Measurements from ENCODE around the gene MED25.

MED25 gene

DNA sequence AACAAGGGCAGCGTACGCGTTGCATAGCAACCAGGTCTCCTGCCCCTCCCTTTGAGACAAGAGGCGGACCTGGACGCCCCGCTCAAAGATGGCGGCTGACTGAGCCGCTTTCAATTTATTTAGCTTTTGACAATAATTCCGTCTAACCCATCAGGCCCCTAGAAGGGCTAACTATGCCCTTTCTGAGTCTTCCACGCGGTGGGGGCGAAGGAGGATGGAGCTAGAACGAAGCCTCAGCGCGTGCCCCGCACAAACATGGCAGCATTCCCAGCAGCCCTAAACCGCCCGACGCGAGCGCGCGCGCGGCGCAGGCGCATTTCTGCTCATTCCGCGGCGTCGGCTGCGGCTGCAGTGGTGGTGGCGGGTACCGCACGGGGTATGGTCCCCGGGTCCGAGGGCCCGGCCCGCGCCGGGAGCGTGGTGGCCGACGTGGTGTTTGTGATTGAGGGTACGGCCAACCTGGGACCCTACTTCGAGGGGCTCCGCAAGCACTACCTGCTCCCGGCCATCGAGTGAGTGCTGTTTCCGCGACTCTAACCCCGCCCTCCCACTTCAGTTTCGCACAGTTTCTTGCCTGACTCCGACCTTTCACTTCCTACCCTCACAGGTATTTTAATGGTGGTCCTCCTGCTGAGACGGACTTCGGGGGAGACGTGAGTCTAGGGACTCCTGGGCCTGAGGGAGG lies at the start of gene MED25:
Gene MED25, plus strand, starts transcription at position 326 of the 685 bp plus-strand sequence. Its CDS starts 53 bp downstream, at position 379.
- peak; percentile 84 for DNase-seq

DNA sequence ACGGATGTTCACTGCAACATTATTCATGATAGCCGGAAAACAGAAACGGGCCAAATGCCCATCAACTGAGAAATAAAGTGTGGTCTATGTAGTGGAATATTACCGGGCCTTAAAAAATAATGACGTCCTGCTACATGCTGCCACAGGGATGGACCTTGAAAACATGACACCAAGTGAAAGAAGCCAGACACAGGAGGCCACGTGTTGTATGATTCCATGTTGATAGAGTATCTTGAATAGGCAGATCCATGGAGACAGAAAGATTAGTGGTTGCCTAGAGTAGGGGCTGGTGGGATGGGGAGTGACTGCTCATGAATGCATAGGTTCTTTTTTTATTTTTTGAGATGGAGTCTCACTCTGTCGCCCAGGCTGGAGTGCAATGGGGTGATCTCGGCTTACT lies 47.6 kb upstream of the MED25 start:
- no peak for DNase-seq

DNA sequence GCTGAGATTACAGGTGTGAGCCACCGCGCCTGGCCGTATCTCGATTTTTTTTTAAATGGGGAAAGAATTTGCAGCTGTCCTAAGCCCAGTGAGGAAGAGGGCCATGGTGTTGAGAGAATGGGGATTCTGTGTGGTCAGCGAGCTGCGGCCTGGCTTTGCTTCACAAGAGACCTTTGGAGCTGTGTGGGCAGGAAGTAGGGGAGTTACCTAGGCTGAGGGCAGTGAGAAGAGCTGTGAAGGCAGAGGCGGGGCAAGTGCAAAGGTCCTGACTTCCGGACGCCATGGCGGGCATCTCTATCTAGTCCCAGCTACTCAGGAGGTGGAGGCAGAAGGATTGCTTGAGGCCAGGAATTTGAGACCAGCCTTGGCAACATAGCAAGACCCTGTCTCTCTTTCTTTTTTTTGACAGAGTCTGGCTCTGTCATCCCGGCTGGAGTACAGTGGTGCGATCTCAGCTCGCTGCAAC lies 46.4 kb upstream of the MED25 start:
- no peak for DNase-seq

DNA sequence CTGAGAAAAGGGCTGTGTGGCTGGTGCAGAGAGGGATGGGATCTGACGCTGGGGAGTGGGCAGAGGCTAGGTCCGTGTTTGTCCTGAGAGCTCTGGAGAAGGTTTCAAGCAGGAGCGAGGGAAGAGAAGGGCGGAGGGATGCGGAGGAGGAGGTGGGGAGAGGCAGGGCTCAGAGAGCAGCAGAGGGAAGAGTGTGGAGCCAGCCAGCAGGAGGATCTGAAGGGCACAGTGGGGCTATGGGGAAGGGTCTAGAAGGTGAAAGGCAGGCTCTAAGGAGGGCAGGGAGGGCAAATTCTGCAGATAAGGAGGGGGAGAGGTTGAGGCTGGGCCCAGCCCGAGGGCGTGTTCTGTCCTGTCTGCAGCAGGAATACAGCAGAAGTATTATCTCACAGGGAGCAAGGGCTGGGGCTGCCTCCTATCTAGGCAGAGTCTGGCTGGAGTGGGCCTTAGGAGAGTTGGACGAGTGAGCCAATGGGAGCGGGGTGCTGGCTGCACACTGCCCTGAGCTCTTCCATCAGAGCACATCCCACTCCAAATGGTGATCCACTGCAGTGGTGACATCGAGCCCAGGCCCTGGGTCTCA lies 45.1 kb upstream of the MED25 start:
- DNase-seq = no peak

DNA sequence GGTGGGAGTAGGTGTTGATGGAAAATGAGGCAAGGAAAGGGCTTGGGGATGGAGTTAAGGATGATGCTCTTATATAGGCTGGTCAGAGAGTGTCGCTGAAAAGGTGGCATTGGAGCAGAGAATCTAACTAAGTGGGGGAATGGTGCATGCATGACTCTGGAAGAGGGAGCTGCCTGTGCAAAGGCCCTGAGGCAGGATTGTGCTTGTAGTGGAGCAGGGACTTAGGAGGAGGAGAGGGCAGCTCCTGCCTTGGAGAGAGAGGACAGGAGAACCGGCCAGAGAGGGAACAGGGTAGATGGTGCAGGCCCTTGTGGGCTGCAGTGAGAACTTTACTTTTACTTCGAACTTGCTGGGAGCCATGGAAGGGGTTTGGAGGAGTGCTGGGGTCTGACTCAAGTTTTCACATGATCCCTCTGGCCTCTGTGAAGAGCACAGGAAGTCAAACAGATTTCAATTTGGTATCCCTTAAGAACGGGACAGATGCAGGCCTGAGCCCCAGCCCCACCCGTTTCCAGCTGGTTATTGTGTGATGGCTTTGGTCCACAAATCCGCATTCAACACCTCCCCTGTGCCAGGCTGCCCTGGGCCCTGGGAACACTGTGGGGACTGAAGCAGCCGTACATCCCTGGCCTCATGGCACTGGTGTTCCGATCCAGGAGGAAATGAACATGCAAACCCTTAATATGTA lies 44.3 kb upstream of the MED25 start:
- no peak for DNase-seq

DNA sequence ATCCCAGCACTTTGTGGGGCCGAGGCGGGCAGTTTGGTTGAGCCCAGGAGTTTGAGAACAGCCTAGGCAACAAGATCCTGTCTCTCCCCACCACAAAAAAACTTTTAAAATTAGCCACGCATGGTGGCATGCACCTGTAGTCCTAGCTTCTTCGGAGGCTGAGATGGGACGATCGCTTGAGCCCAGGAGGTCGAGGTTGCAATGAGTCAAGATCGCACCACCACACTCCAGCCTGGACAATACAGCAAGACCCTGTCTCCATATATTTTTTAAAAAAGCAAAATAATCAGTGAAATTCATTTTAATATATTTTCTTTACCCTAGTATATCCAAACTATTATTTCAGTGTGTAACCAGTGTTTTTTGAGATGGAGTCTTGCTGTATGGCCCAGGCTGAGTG lies 43.1 kb upstream of the MED25 start:
- no peak for DNase-seq

DNA sequence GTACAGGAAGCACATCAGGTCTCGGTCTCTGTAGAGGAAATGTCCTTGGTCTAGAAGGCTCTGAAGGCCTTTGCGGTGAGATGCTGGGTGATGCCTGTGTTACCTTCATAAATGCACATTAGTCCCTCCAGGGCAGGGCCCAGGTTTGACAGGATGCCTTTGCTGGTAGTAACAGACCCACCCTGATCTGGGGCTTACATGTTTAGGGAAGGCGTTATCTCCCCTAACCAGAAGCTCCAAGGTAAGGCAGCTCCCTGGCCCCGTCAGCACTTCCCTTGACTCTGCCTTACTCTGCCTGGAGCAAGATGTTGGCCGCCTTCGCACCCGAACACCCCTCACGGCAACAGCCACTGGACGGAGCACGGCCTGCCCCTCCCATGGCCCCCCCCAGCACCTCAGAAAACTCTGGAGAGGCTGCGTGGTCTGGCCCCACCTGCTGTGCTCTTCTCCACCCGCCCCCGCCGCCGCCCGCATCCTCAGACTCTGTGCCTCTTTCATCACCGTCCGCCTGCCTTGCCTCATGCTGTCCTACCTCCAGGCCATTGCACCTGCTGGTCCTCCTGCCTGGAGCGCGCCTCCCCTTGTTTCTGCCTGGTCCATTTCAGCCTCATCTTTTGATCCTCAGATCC lies 42.2 kb upstream of the MED25 start:
- DNase-seq = no peak

DNA sequence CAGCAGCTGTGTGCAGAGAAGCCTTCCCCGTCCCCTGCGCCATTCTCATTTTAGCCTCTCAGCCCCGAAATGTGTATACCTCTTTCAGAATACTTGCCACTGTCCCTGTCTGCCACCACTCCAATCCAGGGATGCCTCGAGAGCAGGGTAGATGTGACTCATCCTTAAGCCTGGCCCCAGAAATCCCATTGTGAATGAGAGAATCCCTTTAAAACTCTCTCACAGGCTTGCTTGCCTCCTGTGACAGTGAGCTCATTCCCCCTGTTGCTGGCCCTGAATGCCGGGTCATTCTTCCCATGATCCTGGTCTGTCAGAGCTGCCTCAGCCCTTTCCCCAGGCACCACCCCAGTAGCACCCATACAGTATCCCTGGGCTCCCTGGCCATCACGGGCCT lies 41.7 kb upstream of the MED25 start:
- no peak for DNase-seq

DNA sequence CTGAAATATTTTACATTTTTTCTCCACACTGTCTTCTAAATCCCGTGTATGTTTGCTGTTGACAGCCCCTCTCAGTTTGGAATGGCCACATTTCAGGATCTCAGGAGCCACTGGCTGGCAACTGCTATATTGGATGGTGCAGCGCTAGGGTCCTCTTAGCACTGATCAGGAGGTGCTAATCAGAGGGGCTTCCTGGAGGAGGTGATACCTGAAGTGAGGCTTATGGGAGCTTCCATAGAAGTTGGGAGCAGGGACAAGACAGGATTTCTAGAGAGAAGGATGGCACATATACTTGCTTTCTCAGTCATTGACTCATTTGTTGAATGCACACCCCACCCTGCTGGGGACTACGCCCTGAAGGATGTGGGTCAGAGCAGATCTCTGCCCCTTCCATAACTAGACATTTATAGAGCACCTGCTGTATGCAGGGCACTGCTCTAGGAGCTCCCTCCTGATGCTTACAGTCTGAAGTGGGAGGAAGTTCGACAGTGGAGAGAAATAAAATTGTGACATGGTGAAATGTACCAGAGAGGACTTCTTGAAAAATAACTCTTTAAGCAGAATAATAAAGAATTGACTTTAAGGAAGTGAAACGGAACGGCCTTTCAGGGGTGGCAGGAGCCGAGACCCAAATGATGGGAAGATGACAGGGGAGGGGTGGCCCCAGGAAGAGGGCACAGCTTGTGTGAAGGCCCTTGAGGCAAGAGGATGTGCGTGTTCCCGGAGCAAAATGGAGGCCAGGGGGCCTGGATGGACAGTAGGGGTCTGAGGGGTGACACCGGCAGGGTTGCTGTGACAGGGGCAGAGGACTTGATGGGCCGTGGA lies 38.1 kb upstream of the MED25 start:
- DNase-seq = no peak

DNA sequence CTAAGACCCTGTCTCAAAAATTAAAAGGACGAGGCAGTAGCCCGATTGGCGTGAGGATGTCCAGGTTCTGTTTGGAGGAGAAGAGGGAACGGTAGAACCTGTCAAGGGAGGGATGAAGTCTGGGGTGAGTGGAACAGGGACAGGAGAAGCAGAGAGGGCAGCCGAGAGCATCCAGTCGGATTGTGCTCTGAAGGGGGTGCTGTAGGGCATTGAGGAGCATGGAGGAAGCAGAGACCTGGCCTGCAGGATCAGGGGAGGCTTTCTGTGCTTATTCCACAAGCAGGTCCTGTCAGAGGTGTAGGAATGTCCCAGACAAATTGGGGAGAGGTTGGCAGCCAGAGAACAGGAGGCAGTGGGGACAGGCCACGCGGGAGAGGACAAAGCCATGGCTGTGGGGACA lies 37.2 kb upstream of the MED25 start:
- no peak for DNase-seq

DNA sequence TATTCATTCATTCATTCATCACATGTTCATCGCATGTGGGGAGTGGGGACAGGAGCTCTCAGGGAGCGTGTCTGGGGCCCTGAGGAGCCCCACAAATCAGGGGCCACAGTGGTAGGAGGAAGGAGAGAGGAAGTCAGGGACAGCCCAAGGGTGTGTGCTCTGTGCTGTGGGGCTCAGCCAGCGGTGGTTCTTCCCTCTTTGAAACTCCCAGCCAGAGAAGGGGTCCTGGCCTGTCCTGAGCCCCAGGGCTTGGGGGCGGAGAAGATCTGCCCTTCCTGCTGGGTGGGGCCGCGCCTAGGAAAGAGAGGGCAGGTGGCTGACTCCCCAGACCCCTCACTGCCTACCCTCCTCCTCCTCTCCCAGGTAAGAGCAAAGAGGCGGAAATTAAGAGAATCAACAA lies 36.7 kb upstream of the MED25 start:
- DNase-seq = no peak

DNA sequence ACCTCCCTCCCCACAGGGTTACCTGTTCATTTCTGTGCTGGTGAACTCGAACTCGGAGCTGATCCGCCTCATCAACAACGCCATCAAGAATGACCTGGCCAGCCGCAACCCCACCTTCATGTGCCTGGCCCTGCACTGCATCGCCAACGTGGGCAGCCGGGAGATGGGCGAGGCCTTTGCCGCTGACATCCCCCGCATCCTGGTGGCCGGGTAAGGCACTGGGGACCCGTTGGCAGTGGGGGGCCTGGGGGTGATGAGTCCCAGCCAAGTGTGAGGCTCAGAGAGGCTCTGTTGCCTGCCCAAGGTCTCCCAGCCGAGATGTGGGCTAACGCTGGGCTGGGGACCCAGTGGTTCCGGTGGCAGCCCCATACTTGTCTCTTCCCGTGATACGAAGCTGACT lies 35.6 kb upstream of the MED25 start:
- DNase-seq = no peak

DNA sequence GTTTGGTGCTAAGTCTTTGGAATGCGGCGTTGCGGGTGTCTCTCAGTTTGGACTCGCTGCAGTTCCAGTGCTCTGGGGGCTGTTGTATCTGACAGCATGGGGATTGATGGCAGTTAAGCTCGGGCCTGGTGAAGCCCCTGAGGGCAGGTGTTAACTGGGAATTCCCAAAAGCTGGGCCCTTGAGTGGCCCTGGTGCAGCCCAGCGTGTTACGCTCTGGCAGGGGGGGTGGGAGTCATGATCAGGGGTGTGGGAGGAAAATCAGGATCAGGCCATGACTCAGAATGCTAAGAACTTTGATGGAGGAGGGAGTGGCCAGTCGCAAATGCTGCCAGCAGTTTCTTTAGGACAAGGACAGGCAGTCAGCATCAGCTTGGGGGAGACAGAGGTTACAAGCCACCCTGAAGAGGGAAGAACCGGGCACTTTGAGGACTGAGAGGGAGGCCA lies 31.7 kb upstream of the MED25 start:
- no peak for DNase-seq

DNA sequence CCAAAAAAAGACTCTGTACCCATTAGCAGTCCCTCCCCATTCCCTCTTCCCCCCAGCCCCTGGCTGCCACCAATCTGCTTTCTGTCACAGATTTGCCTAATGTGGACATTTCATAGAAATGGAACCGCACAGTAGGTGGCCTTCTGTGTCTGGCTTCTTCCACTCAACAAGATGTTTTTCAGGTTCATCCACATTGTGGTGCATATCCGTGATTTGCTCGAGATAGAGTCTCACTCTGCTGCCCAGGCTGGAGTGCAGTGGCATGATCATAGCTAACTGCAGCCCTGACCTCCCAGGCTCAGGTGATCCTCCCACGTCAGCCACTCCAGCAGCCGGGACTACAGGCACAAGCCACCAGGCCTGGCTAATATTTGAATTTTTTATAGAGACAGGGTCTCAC lies 30.3 kb upstream of the MED25 start:
- DNase-seq = no peak

DNA sequence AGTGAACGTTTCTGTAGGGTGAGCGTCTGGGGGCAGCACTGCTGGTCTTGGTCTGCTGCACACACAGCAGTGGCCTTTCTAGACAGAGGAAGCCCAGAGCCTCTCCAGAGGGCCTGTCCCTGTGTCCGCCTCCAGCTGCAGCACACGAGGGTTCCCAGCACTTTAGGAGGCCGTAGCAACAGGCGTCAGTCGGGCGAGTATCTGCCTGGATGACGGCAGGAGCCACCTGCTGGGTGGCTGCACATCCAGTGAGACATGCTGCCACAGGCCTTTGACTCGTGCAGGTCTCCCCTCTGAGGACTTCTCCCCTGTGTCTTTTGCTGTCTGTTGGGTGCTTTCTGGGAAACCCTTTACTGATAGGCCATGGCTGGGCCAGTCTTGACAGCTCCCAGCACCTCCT lies 29.2 kb upstream of the MED25 start:
- DNase-seq = no peak

DNA sequence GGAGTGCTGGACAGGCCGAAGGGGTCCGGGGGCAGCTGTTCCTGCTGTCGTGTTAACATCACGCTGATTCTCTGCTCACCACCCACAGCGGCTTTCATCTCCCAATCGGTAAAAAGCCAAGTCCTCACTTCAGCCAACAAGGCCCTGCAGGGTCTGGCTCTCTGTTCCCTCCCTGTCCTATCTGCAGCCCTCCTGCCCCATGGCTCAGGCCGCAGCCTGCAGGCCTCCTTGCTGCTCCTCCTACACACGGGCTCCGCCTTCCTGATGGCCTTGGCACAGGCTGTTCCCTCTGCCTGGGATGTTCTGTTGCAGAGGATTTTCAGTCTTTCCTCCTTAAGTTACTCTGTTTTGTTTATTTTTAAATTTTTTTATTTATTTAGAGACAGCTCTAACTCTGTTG lies 27.2 kb upstream of the MED25 start:
- no peak for DNase-seq

DNA sequence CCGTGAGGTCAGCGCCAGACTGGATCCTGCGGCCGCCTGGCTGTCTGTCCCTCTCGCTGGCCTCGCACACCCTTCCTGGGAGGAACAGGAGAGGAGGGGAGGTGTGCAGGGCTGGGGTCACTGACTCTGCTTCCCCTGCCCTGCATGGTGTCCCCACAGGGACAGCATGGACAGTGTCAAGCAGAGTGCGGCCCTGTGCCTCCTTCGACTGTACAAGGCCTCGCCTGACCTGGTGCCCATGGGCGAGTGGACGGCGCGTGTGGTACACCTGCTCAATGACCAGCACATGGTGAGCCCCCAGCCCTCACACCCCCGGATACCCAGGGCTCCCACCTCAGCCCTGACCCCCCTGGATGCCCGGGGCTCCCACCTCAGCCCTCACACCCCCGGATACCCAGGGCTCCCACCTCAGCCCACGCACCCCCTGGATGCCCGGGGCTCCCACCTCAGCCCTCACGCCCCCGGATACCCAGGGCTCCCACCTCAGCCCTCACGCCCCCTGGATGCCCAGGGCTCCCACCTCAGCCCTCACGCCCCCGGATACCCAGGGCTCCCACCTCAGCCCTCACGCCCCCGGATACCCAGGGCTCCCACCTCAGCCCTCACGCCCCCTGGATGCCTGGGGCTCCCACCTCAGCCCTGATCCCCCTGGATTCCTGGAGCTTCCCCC lies 26.2 kb upstream of the MED25 start:
- no peak for DNase-seq

DNA sequence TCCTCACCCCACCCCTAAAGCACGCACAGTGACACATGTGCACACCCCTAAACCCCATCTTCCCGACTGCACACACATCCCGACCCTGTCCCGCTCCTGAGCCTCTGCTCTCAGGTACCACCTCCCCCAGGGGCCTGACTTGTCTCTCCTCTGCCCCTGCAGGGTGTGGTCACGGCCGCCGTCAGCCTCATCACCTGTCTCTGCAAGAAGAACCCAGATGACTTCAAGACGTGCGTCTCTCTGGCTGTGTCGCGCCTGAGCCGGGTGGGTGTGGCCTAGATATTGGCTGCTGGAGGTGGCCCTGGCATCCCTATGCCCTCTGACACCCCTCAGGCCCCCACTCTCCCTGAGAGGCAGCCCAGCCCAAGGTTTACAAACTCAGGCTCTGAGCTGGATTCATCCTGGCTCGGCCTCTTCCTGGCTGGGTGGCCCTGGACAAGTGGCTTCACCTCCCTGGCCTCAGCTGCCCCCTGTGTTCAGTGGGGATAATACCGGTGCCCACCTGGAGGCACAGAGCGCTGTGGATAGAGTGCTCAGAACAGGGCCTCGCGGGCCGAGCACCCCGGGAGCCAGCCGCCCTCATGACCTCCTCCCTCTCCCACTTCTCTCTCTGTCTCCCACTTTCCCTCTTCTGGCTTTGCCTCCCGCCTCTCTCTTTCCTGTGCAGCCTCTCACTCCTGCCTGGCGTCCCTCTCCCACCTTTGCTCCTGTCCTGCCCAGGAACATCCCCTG lies 25.1 kb upstream of the MED25 start:
- no peak for DNase-seq

DNA sequence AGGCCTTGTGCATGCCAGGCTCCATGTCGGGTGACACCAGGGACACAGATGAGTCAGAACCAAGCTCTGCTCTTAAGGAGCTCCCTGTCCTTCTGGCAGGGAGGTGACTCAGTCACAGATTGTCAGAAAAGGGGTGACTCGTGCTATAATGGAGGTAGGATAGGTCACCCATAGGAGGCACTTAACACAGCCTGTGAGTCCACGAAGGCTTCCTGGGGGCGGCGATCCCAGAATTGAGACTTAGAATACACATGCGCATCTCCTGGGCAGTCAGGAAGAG lies 24.6 kb upstream of the MED25 start:
- DNase-seq = no peak

DNA sequence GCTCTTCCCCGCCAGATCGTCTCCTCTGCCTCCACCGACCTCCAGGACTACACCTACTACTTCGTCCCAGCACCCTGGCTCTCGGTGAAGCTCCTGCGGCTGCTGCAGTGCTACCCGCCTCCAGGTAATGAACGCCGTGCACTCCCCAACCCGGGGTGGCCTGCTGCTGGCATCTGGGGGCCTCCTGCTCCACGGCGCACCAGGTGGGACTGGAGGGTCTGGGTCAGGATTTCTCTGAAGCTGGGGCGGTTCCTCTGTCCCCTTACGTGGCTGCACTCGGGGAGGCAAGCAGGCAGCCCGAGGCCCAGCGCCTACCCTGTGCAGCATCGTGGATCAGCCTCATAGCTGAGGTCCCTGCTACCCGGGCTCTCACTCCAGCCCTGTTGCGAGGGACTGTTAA lies 22.5 kb upstream of the MED25 start:
- DNase-seq = no peak

DNA sequence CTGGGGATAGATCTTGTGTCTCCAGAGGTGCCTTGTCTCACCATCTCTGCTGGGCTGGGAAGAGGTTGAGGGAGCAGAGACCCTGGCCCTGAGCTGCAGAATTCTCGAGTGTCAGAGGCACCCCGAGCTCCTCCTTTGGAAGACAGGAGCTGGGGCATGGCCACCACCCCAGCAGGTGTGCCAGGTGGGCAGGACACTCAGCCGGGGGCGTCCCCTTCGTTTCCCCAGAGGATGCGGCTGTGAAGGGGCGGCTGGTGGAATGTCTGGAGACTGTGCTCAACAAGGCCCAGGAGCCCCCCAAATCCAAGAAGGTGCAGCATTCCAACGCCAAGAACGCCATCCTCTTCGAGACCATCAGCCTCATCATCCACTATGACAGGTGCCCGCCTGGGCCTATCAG lies 19.5 kb upstream of the MED25 start:
- no peak for DNase-seq

DNA sequence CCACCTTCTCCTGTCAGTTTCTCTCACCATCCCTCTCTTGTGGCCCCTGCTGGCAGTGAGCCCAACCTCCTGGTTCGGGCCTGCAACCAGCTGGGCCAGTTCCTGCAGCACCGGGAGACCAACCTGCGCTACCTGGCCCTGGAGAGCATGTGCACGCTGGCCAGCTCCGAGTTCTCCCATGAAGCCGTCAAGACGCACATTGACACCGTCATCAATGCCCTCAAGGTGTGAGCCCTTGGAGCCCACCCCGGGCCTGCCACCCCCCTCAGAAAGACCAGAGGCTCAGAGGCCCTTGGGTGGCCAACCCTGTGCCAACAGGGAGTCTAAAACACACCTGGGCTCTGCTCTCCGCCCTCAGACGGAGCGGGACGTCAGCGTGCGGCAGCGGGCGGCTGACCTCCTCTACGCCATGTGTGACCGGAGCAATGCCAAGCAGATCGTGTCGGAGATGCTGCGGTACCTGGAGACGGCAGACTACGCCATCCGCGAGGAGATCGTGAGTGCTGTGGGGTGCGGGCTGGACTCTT lies 18.8 kb upstream of the MED25 start:
- no peak for DNase-seq
